ENCODE results near the gene RBM11. TPM values are rescaled to one million over a fixed set of nuclear protein-coding genes. Genes with fewer than 3 reads are reported as not detected.

Gene RBM11
- total and polyA plus RNA-seq, 9 of the 15 experiments (the other 6 are each of a cell fraction or from before 2014, with no cell fraction given) = 0.98 to 5.3 (median 2.9) TPM

DNA sequence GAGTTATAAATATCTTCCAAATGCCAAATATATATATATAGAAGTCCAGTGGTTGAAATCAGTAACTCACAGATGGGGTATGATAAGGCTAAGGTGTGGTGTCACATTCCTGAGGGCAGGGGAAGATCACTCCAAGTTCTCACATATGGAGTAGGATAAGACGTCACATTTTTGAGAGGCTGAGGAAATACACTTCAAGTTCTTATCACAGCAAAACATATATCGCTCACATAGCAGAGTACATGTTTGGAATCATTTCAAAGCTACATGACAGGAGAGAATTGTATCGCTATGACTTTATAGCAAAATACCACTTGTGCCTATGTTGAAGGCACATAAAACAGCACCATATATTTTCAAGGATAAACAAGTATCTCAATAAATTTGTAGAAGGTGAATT, 55.1 kb downstream of the RBM11 start (continued):
- TF ChIP-seq ZNF134 (CRISPR knock-in tag; conservative IDR thresholded peaks at IDR 0.05) (no peak), ZNF76 (CRISPR knock-in tag; IDR thresholded peaks at IDR 0.05; ENCODE audit: borderline replicate concordance) (no peak), BRF1 (IDR thresholded peaks at IDR 0.05; ENCODE audit: borderline replicate concordance, extremely low read depth, insufficient read length) (no peak), THRAP3 (IDR thresholded peaks at IDR 0.05; ENCODE audit: borderline replicate concordance) (no peak), CHD1 (IDR thresholded peaks at IDR 0.05; ENCODE audit: low read length) (no peak), RNF219 (CRISPR knock-in tag; IDR thresholded peaks at IDR 0.05) (no peak), DACH1 (IDR thresholded peaks at IDR 0.05; ENCODE audit: partially characterized antibody) (no peak), PHF8 (IDR thresholded peaks at IDR 0.05; ENCODE audit: borderline replicate concordance, low read length) (no peak), POLR3A (IDR thresholded peaks at IDR 0.05; ENCODE audit: borderline replicate concordance, extremely low read depth, insufficient read depth, insufficient read length) (no peak), EP400 (IDR thresholded peaks at IDR 0.05) (no peak), ZSCAN32 (CRISPR knock-in tag; IDR thresholded peaks at IDR 0.05) (no peak), POLR2AphosphoS2 (IDR thresholded peaks at IDR 0.05; ENCODE audit: low read length) (no peak), FOXK2 (conservative IDR thresholded peaks at IDR 0.05 in 1 of 2, IDR thresholded peaks at IDR 0.05 in 1 of 2; ENCODE audit: low read depth in 2 of 2) (no peak), ZNF232 (CRISPR knock-in tag; IDR thresholded peaks at IDR 0.05) (no peak), PML (IDR thresholded peaks at IDR 0.05; ENCODE audit: low read length) (peak; percentile 67), ZNF124 (CRISPR knock-in tag; IDR thresholded peaks at IDR 0.05) (no peak), JUND (IDR thresholded peaks at IDR 0.05; ENCODE audit: borderline replicate concordance, low read depth, low read length) (peak; percentile 5; the same call in 1 of the 2 replicates), JUND (tag; IDR thresholded peaks at IDR 0.05; ENCODE audit: borderline replicate concordance, low read depth, low read length) (no peak; the same call in 2 of the 3 replicates), ZNF766 (CRISPR knock-in tag; conservative IDR thresholded peaks at IDR 0.05) (no peak), IFI16 (CRISPR knock-in tag; IDR thresholded peaks at IDR 0.05) (no peak), SNIP1 (IDR thresholded peaks at IDR 0.05; ENCODE audit: low read depth) (no peak), BHLHE40 (IDR thresholded peaks at IDR 0.05; ENCODE audit: low read length) (no peak), ZNF143 (CRISPR knock-in tag; IDR thresholded peaks at IDR 0.05) (no peak), ZKSCAN1 (IDR thresholded peaks at IDR 0.05; ENCODE audit: low read depth, low read length) (no peak), HCFC1 (IDR thresholded peaks at IDR 0.05; ENCODE audit: low read depth, low read length) (no peak), SRSF1 (IDR thresholded peaks at IDR 0.05; ENCODE audit: low read depth, low read length) (no peak)
- TF ChIP-seq, protein P1, sequence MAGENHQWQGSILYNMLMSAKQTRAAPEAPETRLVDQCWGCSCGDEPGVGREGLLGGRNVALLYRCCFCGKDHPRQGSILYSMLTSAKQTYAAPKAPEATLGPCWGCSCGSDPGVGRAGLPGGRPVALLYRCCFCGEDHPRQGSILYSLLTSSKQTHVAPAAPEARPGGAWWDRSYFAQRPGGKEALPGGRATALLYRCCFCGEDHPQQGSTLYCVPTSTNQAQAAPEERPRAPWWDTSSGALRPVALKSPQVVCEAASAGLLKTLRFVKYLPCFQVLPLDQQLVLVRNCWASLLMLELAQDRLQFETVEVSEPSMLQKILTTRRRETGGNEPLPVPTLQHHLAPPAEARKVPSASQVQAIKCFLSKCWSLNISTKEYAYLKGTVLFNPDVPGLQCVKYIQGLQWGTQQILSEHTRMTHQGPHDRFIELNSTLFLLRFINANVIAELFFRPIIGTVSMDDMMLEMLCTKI (IDR thresholded peaks at IDR 0.05; ENCODE audit: partially characterized antibody) = no peak
- TF ChIP-seq, protein P2, sequence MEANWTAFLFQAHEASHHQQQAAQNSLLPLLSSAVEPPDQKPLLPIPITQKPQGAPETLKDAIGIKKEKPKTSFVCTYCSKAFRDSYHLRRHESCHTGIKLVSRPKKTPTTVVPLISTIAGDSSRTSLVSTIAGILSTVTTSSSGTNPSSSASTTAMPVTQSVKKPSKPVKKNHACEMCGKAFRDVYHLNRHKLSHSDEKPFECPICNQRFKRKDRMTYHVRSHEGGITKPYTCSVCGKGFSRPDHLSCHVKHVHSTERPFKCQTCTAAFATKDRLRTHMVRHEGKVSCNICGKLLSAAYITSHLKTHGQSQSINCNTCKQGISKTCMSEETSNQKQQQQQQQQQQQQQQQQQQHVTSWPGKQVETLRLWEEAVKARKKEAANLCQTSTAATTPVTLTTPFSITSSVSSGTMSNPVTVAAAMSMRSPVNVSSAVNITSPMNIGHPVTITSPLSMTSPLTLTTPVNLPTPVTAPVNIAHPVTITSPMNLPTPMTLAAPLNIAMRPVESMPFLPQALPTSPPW (CRISPR knock-in tag; IDR thresholded peaks at IDR 0.05) = no peak

Data from K562 (cell line).